SK-N-MC (cell line): ENCODE results near the gene SSPN.
"Not testable (repeated sequence)": the region's sequence is repeated elsewhere in the genome, so short reads cannot be mapped to it uniquely, and the experiment has no call there.

Experiments used
- DNase-seq: peaks from one replicate; pipeline ENCODE4 v3.0.0-alpha.2; 2011; ENCODE audit warnings: low read depth, low spot score
- H3K27ac ChIP-seq: fragments of 200-600 bp; sonication (generic); 2 replicates; pipeline ENCODE4 v1.5.1; 2016; ENCODE audit warnings: mixed run types
- H3K36me3 ChIP-seq: fragments of 200-600 bp; sonication (generic); 2 replicates; pipeline ENCODE4 v1.6.1; 2017; ENCODE audit warnings: antibody characterized with exemption, low read length, mixed read lengths; ENCODE audit not compliant: insufficient read depth
- H3K4me3 ChIP-seq: fragments of 200-600 bp; sonication (generic); 2 replicates; pipeline ENCODE4 v1.5.1; 2016
- H3K9ac ChIP-seq: fragments of 200-600 bp; sonication (generic); 2 replicates; pipeline ENCODE4 v1.8.0; 2017; ENCODE audit warnings: mixed run types, mixed read lengths; ENCODE audit not compliant: insufficient read length
- H3K9me3 ChIP-seq: fragments of 200-600 bp; sonication (generic); 2 replicates; pipeline ENCODE4 v1.6.1; 2017; ENCODE audit warnings: low read depth, mild to moderate bottlenecking, antibody characterized with exemption, low read length, moderate library complexity, mixed read lengths
- EZH2 ChIP-seq: fragments of 200-600 bp; sonication (generic); IDR thresholded peaks from one replicate; pipeline ENCODE4 v1.6.1; 2017; ENCODE audit warnings: antibody characterized with exemption
- FOXP2 ChIP-seq: optimal IDR thresholded peaks from 2 replicates; pipeline ENCODE3; 2011; ENCODE audit warnings: mild to moderate bottlenecking, moderate library complexity; ENCODE audit not compliant: insufficient read depth; ENCODE audit errors: extremely low read length, control extremely low read depth
- POLR2AphosphoS5 ChIP-seq: IDR thresholded peaks from 2 replicates; pipeline ENCODE4 v1.6.1; 2012; ENCODE audit warnings: mild to moderate bottlenecking, low read depth, low read length, borderline replicate concordance

SSPN gene

GRCh38 chr12:26229910-26230309 is 34.5 kb downstream of the SSPN start:
- Histone ChIP-seq H3K9ac (no peak overlapping the region), H3K36me3 (no peaks in the 10 kb centered on the region), H3K27ac (no peak overlapping the region), H3K4me3 (no peak overlapping the region), H3K9me3 (no peaks in the 10 kb centered on the region)
- TF ChIP-seq POLR2AphosphoS5 (no peak), EZH2 (no peak), FOXP2 (no peak)
- no peak for DNase-seq

- Histone ChIP-seq H3K36me3 (no peaks in the 10 kb centered on the region), H3K9me3 (no peaks in the 10 kb centered on the region), H3K27ac (no peak overlapping the region), H3K9ac (no peak overlapping the region), H3K4me3 (no peak overlapping the region)
- TF ChIP-seq EZH2 (no peak), FOXP2 (no peak), POLR2AphosphoS5 (no peak)
- no peak for DNase-seq
Measured at GRCh38 chr12:26231470-26231869, 36.1 kb downstream of the SSPN start.

- DNase-seq = no peak
Measured at GRCh38 chr12:26231921-26232320, 36.5 kb downstream of the SSPN start.

GRCh38 chr12:26233631-26234030 is 38.3 kb downstream of the SSPN start:
- H3K27ac ChIP-seq = no peak overlapping the region
- H3K9me3 ChIP-seq = no peaks in the 10 kb centered on the region
- DNase-seq = no peak
- H3K4me3 ChIP-seq = no peak overlapping the region
- TF ChIP-seq EZH2 (no peak), FOXP2 (no peak), POLR2AphosphoS5 (no peak)
- H3K36me3 ChIP-seq = no peaks in the 10 kb centered on the region
- H3K9ac ChIP-seq = no peak overlapping the region

More at GRCh38 chr12:26231921-26232320, 36.5 kb downstream of the SSPN start:
- Histone ChIP-seq H3K27ac (no peak overlapping the region), H3K4me3 (no peak overlapping the region), H3K9ac (no peak overlapping the region), H3K36me3 (no peaks in the 10 kb centered on the region), H3K9me3 (no peaks in the 10 kb centered on the region)
- TF ChIP-seq FOXP2 = no peak
- no peak for TF ChIP-seq POLR2AphosphoS5
- no peak for TF ChIP-seq EZH2

GRCh38 chr12:26235465-26235864 is 40.1 kb downstream of the SSPN start:
- H3K9ac ChIP-seq, H3K36me3 ChIP-seq, H3K27ac ChIP-seq, H3K9me3 ChIP-seq, H3K4me3 ChIP-seq, DNase-seq: not testable (repeated sequence)

GRCh38 chr12:26238341-26239121 is 43.2 kb downstream of the SSPN start:
- peak overlapping the region; percentile 36 for H3K4me3 ChIP-seq
- DNase-seq = no peak
- 0 out of 2 replicates have a peak overlapping the region, but pooled peaks have one; percentile 4 for H3K27ac ChIP-seq
- H3K9me3 ChIP-seq = no peaks in the 10 kb centered on the region
- TF ChIP-seq EZH2 = no peak
- no peak for TF ChIP-seq FOXP2
- H3K9ac ChIP-seq = no peak overlapping the region
- H3K36me3 ChIP-seq = no peaks in the 10 kb centered on the region

- Histone ChIP-seq H3K36me3 (no peaks in the 10 kb centered on the region), H3K27ac (0 out of 2 replicates have a peak overlapping the region, but pooled peaks have one; percentile 4), H3K4me3 (peak overlapping the region; percentile 36), H3K9ac (no peak overlapping the region), H3K9me3 (no peaks in the 10 kb centered on the region)
- no peak for TF ChIP-seq FOXP2
- TF ChIP-seq POLR2AphosphoS5 = no peak
- TF ChIP-seq EZH2 = no peak
- DNase-seq = no peak
Measured at GRCh38 chr12:26239122-26239851, 43.9 kb downstream of the SSPN start.

- H3K9ac ChIP-seq = no peak overlapping the region
- no peak for TF ChIP-seq EZH2
- no peak for TF ChIP-seq FOXP2
- no peak for TF ChIP-seq POLR2AphosphoS5
- no peaks in the 10 kb centered on the region for H3K9me3 ChIP-seq
- H3K27ac ChIP-seq = no peak overlapping the region
- H3K36me3 ChIP-seq = no peaks in the 10 kb centered on the region
- no peak overlapping the region for H3K4me3 ChIP-seq
- DNase-seq = no peak
Measured at GRCh38 chr12:26239852-26240815, 44.8 kb downstream of the SSPN start.
